Measurements from ENCODE around the gene RICTOR. TPM values are rescaled to one million over a fixed set of nuclear protein-coding genes. Genes with fewer than 3 reads are reported as not detected.

Gene RICTOR
- total RNA-seq, 1 experiment from 2014 or later: 22.4 TPM

DNA sequence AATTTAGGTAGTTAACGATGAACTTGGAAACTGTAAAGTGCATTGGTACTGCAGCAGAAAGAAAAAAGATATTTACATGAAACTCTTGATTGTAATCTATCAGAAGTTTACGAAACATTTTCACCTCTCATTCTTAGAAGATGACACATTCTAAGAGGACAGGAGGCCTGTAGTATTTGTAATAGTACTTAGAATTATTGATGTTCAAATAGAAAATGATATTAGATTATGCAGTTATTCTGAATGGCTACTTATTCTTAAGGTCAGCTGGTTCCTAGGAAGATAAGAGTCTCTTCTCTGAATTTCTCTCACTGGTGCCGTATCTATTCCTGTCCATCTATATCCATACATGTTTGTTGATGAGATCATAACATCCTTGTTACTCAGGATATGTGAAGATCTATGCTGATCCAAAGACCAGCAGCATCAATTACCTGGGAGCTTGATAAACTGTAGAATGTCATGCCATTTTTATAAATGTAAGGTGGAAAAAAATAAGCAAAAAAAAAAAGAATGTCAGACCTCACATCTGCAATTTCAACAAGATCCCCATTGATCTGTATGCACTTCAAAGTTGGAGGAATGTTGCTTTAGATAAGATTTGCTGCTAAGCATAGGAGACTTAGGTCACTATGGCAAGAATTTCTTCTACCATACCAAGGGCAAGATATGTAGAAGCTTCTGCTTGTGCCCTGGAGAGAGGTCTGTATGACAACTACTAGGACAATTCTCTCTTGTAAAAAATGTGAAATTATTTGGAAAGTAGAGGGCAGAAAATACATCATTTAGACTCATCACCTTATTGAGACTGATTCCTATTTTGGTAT, 42.4 kb upstream of the RICTOR start (continued):
- TF ChIP-seq, protein P1, sequence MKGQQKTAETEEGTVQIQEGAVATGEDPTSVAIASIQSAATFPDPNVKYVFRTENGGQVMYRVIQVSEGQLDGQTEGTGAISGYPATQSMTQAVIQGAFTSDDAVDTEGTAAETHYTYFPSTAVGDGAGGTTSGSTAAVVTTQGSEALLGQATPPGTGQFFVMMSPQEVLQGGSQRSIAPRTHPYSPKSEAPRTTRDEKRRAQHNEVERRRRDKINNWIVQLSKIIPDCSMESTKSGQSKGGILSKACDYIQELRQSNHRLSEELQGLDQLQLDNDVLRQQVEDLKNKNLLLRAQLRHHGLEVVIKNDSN (CRISPR knock-in tag; IDR thresholded peaks at IDR 0.05): no peak
- no peak for TF ChIP-seq ESRRA (CRISPR knock-in tag; IDR thresholded peaks at IDR 0.05; ENCODE audit: borderline replicate concordance)
- no peak for TF ChIP-seq TP53 (CRISPR knock-in tag; IDR thresholded peaks at IDR 0.05)
- no peak for TF ChIP-seq OVOL2 (CRISPR knock-in tag; IDR thresholded peaks at IDR 0.05; ENCODE audit: borderline replicate concordance)
- no peak for TF ChIP-seq SMAD4 (CRISPR knock-in tag; IDR thresholded peaks at IDR 0.05)
- no peak for TF ChIP-seq NR3C1 (CRISPR knock-in tag; conservative IDR thresholded peaks at IDR 0.05; ENCODE audit: low read depth)
- TF ChIP-seq FOXK1 (CRISPR knock-in tag; IDR thresholded peaks at IDR 0.05): no peak
- TF ChIP-seq, protein P2, sequence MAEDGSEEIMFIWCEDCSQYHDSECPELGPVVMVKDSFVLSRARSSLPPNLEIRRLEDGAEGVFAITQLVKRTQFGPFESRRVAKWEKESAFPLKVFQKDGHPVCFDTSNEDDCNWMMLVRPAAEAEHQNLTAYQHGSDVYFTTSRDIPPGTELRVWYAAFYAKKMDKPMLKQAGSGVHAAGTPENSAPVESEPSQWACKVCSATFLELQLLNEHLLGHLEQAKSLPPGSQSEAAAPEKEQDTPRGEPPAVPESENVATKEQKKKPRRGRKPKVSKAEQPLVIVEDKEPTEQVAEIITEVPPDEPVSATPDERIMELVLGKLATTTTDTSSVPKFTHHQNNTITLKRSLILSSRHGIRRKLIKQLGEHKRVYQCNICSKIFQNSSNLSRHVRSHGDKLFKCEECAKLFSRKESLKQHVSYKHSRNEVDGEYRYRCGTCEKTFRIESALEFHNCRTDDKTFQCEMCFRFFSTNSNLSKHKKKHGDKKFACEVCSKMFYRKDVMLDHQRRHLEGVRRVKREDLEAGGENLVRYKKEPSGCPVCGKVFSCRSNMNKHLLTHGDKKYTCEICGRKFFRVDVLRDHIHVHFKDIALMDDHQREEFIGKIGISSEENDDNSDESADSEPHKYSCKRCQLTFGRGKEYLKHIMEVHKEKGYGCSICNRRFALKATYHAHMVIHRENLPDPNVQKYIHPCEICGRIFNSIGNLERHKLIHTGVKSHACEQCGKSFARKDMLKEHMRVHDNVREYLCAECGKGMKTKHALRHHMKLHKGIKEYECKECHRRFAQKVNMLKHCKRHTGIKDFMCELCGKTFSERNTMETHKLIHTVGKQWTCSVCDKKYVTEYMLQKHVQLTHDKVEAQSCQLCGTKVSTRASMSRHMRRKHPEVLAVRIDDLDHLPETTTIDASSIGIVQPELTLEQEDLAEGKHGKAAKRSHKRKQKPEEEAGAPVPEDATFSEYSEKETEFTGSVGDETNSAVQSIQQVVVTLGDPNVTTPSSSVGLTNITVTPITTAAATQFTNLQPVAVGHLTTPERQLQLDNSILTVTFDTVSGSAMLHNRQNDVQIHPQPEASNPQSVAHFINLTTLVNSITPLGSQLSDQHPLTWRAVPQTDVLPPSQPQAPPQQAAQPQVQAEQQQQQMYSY (CRISPR knock-in tag; IDR thresholded peaks at IDR 0.05): no peak

DNA sequence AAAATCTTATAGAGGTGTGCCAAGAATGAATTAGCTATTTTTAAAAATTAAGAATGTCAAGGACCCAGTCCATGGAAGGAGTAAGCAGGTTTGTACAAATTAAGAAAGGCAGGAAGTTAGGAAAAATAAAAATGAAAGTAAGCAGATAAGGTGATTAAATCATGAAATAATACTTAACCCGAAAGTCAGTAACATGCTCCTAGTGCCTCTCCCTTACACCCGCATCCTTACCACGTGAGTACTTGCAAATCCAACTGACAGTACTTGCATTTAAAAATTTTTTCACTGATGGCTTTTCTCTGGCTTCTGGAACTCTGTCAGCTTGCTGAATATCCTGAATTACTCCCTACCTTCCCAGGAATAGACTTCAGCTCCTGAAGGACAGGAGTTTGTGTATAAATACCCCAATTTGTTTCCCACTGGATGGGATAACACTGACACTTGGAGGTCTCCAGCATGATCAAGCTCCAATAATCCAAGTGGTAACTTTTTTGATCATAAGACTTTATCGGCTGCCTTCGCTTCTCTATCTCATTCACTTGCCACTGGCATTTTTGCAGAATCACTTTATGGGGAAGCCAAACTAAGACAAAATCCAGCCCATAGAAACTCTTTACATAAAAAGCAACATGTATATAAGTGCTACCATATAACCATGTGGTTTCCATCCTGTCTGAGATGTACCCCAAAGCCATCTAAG, 41.6 kb upstream of the RICTOR start:
- ATAC-seq (no peak), DNase-seq (ENCODE audit: low spot score) (no peak)
- CTCF ChIA-PET: no interaction called here
- Mint-ChIP-seq H3K9me3 (no peaks in the 10 kb centered on the region), H3K27me3 (ENCODE audit: low read depth) (no peaks in the 10 kb centered on the region), H3K36me3 (no peaks in the 10 kb centered on the region), H3K4me3 (no peak overlapping the region), H3K27ac (no peak overlapping the region), H3K4me1 (no peaks in the 10 kb centered on the region)
- POLR2A ChIA-PET: no interaction called here
- TF ChIP-seq, protein P3, sequence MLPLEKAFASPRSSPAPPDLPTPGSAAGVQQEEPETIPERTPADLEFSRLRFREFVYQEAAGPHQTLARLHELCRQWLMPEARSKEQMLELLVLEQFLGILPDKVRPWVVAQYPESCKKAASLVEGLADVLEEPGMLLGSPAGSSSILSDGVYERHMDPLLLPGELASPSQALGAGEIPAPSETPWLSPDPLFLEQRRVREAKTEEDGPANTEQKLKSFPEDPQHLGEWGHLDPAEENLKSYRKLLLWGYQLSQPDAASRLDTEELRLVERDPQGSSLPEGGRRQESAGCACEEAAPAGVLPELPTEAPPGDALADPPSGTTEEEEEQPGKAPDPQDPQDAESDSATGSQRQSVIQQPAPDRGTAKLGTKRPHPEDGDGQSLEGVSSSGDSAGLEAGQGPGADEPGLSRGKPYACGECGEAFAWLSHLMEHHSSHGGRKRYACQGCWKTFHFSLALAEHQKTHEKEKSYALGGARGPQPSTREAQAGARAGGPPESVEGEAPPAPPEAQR (CRISPR knock-in tag; IDR thresholded peaks at IDR 0.05): no peak
- TF ChIP-seq, protein P4, sequence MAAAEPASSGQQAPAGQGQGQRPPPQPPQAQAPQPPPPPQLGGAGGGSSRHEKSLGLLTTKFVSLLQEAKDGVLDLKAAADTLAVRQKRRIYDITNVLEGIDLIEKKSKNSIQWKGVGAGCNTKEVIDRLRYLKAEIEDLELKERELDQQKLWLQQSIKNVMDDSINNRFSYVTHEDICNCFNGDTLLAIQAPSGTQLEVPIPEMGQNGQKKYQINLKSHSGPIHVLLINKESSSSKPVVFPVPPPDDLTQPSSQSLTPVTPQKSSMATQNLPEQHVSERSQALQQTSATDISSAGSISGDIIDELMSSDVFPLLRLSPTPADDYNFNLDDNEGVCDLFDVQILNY (CRISPR knock-in tag; IDR thresholded peaks at IDR 0.05): no peak
- TF ChIP-seq, protein P5, sequence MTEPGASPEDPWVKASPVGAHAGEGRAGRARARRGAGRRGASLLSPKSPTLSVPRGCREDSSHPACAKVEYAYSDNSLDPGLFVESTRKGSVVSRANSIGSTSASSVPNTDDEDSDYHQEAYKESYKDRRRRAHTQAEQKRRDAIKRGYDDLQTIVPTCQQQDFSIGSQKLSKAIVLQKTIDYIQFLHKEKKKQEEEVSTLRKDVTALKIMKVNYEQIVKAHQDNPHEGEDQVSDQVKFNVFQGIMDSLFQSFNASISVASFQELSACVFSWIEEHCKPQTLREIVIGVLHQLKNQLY (CRISPR knock-in tag; IDR thresholded peaks at IDR 0.05): no peak
- TF ChIP-seq ZNF232 (CRISPR knock-in tag; IDR thresholded peaks at IDR 0.05) (no peak), KAT7 (CRISPR knock-in tag; IDR thresholded peaks at IDR 0.05; ENCODE audit: borderline replicate concordance) (no peak), ATF1 (CRISPR knock-in tag; IDR thresholded peaks at IDR 0.05) (no peak), FOXJ3 (CRISPR knock-in tag; IDR thresholded peaks at IDR 0.05; ENCODE audit: borderline replicate concordance) (no peak), ZNF317 (CRISPR knock-in tag; IDR thresholded peaks at IDR 0.05; ENCODE audit: borderline replicate concordance, low read depth) (no peak)
- TF ChIP-seq, protein P6, sequence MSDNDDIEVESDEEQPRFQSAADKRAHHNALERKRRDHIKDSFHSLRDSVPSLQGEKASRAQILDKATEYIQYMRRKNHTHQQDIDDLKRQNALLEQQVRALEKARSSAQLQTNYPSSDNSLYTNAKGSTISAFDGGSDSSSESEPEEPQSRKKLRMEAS (CRISPR knock-in tag; IDR thresholded peaks at IDR 0.05): no peak
